Psoas muscle (tissue), 8 donors: Measurements from ENCODE around the gene TNFRSF19. TPM values are rescaled to one million over a fixed set of nuclear protein-coding genes. Genes with fewer than 3 reads are reported as not detected.

Experiments used
- ATAC-seq, 4 donors: fragments of 200-7000 bp; cut with Tn5 transposase; one replicate each; pipeline ENCODE4 v1.9.1; 2020; ENCODE audit warnings: moderate library complexity in 3 of 4, mild to moderate bottlenecking in 2 of 4
- DNase-seq, 2 donors: peaks; one replicate each; pipeline ENCODE4 v3.0.0-alpha.2; 2020
- H3K27ac ChIP-seq: fragments of 200-600 bp; one replicate; pipeline ENCODE4 v1.8.0; 2022
- H3K27me3 ChIP-seq, 3 donors: fragments of 200-600 bp in 1 of 3; one replicate each; pipeline versions ENCODE4 v1.6.1 to v1.8.0; 2013 to 2022; ENCODE audit warnings: low read length in 2 of 3, mild to moderate bottlenecking in 2 of 3, moderate library complexity in 1 of 3; ENCODE audit not compliant: insufficient read depth in 3 of 3
- H3K36me3 ChIP-seq, 2 donors: fragments of 200-600 bp in 1 of 2; one replicate each; pipeline versions ENCODE4 v1.6.1 to v1.8.0; 2013 to 2022; ENCODE audit warnings: low read depth in 1 of 2, mild to moderate bottlenecking in 1 of 2, moderate library complexity in 1 of 2; ENCODE audit not compliant: insufficient read depth in 1 of 2
- H3K4me1 ChIP-seq: fragments of 200-600 bp; one replicate; pipeline ENCODE4 v1.8.0; 2022
- H3K4me3 ChIP-seq: fragments of 200-600 bp; one replicate; pipeline ENCODE4 v1.8.0; 2022; ENCODE audit warnings: mild to moderate bottlenecking
- H3K9me3 ChIP-seq: fragments of 200-600 bp; one replicate; pipeline ENCODE4 v1.8.0; 2022
- CTCF ChIP-seq: fragments of 200-600 bp; IDR thresholded peaks from one replicate; pipeline ENCODE4 v1.8.0; 2022; ENCODE audit warnings: antibody characterized with exemption
- WGBS, 3 donors: extraction: QIAGEN DNeasy Blood & Tissue Kit; methylation state at CpG; one replicate each; pipeline versions ENCODE4 v1.1.6 to v1.1.7; 2013; 5-methylcytosine and 5-hydroxymethylcytosine counted together
- intact Hi-C, 2 donors: fragments of 100-400 bp; cut with DNase I; formaldehyde crosslinking; loops; one replicate each; pipeline versions ENCODE4 v1.11.0 to v1.14.2; 2022
- polyA plus RNA-seq, 3 donors: library from polyadenylated mRNA; stranded (reverse); fragments of 200-250 nt; gene quantifications; one replicate each; pipeline ENCODE4 v1.2.3, GENCODE V29; 2013
- total RNA-seq, 4 donors: library from RNA; stranded (reverse); fragmentation: NEBNext Ultra II Directional in 2 of 4; extraction: Animal tissue kit (Norgen Biotek cat#: 25700) in 2 of 4; gene quantifications; one replicate each; pipeline versions ENCODE4 v1.2.1 to v1.2.4, GENCODE V29; 2021 to 2023
- donor health status: healthy with polysubstance abuse.
- donor health status: DM: no; HTN: no; CAD: no; lungs with moderate emphysema.
- donor health status: Bipolar disorder and iron deficiency.
- donor health status: healthy.
- donor health status: DM: yes; HTN: yes; CAD: no.
- donor health status: DM: no; HTN: no; CAD: no.
- donor health status: DM: no; HTN: no; CAD: no.
- donor health status: DM: yes; HTN: yes; CAD: no.

TNFRSF19 gene
- total and polyA plus RNA-seq, 7 donors, result 0.35 to 2.0 (median 0.55) TPM

- H3K4me3 ChIP-seq, result no peak overlapping the region
- no peak for TF ChIP-seq CTCF
- ATAC-seq, result no peak
- 63 to 71% (median 68%) methylated on average over 3 of the region's 3 CpGs for WGBS, 3 donors
- no peaks in the 10 kb centered on the region for H3K27me3 ChIP-seq
- no peaks in the 10 kb centered on the region for H3K4me1 ChIP-seq
- H3K9me3 ChIP-seq, result no peaks in the 10 kb centered on the region
- H3K27ac ChIP-seq, result no peak overlapping the region
- no peak for DNase-seq
- intact Hi-C loops, result no loop called here
- no peaks in the 10 kb centered on the region for H3K36me3 ChIP-seq
Measured at GRCh38 chr13:23622985-23623384, 52.8 kb downstream of the TNFRSF19 start.

GRCh38 chr13:23623394-23623793 lies 53.2 kb downstream of the TNFRSF19 start:
- no peak for DNase-seq
- intact Hi-C loops, result no loop called here
- no peaks in the 10 kb centered on the region for H3K36me3 ChIP-seq
- ATAC-seq, result no peak
- no peak overlapping the region for H3K4me3 ChIP-seq
- H3K27ac ChIP-seq, result no peak overlapping the region
- no peaks in the 10 kb centered on the region for H3K9me3 ChIP-seq
- 95 to 98% (median 96%) methylated on average over 3 of the region's 3 CpGs for WGBS, 3 donors
- no peak for TF ChIP-seq CTCF
- no peaks in the 10 kb centered on the region for H3K4me1 ChIP-seq
- H3K27me3 ChIP-seq, result no peaks in the 10 kb centered on the region

- H3K4me1 ChIP-seq, result no peaks in the 10 kb centered on the region
- H3K36me3 ChIP-seq, result no peaks in the 10 kb centered on the region
- intact Hi-C loops, result no loop called here
- H3K4me3 ChIP-seq, result no peak overlapping the region
- ATAC-seq (no peak), DNase-seq (no peak)
- H3K9me3 ChIP-seq, result no peaks in the 10 kb centered on the region
- WGBS, 3 donors, result 44 to 73% (median 68%) methylated on average over 8 of the region's 8 CpGs
- H3K27ac ChIP-seq, result no peak overlapping the region
- no peak for TF ChIP-seq CTCF
- no peaks in the 10 kb centered on the region for H3K27me3 ChIP-seq
Measured at GRCh38 chr13:23626700-23627099, 56.5 kb downstream of the TNFRSF19 start.

- Histone ChIP-seq H3K4me1 (no peaks in the 10 kb centered on the region), H3K9me3 (no peaks in the 10 kb centered on the region), H3K27me3 (no peaks in the 10 kb centered on the region), H3K4me3 (no peak overlapping the region), H3K36me3 (no peaks in the 10 kb centered on the region), H3K27ac (no peak overlapping the region)
- intact Hi-C loops, result no loop called here
- DNase-seq (no peak), ATAC-seq (no peak)
- WGBS, 3 donors, result 83 to 91% (median 88%) methylated on average over 8 of the region's 8 CpGs
- TF ChIP-seq CTCF, result no peak
Measured at GRCh38 chr13:23627410-23627809, 57.2 kb downstream of the TNFRSF19 start.

- no peak for ATAC-seq
- WGBS, 3 donors, result 76 to 78% (median 77%) methylated on average over 3 of the region's 3 CpGs
- no peak for TF ChIP-seq CTCF
- Histone ChIP-seq H3K27me3 (no peaks in the 10 kb centered on the region), H3K36me3 (no peaks in the 10 kb centered on the region), H3K4me1 (no peaks in the 10 kb centered on the region), H3K4me3 (no peak overlapping the region), H3K9me3 (no peaks in the 10 kb centered on the region), H3K27ac (no peak overlapping the region)
- intact Hi-C loops, result no loop called here
- DNase-seq, result no peak
Measured at GRCh38 chr13:23628250-23628649, 58.0 kb downstream of the TNFRSF19 start.
